Measurements from ENCODE around the gene PRKAR2A.

Gene PRKAR2A

DNA sequence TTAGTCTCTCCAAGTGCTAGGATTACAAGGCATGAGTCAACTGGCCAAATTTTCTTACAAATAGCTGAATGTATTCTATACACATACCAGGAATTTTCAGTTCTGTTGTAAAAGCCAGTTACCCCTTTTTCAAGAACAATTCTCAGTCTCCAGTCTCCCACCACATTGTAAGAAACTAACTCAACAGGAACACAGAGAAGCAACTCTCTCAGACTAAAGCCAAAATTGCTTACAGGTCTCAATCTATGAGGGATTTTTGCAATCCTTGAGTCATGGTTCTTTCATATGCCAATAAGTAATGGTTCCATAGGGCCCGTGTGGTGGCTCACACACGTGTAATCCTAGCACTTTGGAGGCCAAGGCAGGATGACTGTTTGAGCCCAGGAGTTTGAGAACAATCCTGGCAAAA is 139.2 kb downstream of the PRKAR2A start:
- peak; percentile 51 for DNase-seq (ENCODE audit: low read depth)
- TF ChIP-seq, protein P1, sequence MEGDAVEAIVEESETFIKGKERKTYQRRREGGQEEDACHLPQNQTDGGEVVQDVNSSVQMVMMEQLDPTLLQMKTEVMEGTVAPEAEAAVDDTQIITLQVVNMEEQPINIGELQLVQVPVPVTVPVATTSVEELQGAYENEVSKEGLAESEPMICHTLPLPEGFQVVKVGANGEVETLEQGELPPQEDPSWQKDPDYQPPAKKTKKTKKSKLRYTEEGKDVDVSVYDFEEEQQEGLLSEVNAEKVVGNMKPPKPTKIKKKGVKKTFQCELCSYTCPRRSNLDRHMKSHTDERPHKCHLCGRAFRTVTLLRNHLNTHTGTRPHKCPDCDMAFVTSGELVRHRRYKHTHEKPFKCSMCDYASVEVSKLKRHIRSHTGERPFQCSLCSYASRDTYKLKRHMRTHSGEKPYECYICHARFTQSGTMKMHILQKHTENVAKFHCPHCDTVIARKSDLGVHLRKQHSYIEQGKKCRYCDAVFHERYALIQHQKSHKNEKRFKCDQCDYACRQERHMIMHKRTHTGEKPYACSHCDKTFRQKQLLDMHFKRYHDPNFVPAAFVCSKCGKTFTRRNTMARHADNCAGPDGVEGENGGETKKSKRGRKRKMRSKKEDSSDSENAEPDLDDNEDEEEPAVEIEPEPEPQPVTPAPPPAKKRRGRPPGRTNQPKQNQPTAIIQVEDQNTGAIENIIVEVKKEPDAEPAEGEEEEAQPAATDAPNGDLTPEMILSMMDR (conservative IDR thresholded peaks at IDR 0.05; ENCODE audit: low read depth, low read length), result no peak
- H3K4me3 ChIP-seq (ENCODE audit: low read depth, low read length), result no peak overlapping the region

DNA sequence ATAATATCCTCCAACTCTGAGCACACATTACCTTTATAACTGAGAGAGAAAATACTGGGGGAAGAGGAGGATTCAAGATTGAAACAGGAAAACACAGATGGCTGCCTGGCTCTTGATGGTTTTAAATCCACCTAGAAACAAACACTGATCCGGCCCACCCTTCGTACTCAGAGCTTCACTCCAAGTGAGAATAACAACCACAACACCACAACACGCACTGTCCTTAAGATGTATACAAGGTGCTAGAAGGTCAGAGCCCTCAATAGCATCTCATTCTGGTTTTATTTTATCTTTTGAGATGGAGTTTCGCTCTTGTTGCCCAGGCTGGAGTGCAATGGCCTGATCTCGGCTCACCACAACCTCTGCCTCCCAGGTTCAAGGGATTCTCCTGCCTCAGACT is 140.5 kb downstream of the PRKAR2A start:
- no peak overlapping the region for H3K4me3 ChIP-seq (ENCODE audit: low read depth, low read length)
- TF ChIP-seq, protein P1 (conservative IDR thresholded peaks at IDR 0.05; ENCODE audit: low read depth, low read length), result no peak
- DNase-seq (ENCODE audit: low read depth), result no peak

DNA sequence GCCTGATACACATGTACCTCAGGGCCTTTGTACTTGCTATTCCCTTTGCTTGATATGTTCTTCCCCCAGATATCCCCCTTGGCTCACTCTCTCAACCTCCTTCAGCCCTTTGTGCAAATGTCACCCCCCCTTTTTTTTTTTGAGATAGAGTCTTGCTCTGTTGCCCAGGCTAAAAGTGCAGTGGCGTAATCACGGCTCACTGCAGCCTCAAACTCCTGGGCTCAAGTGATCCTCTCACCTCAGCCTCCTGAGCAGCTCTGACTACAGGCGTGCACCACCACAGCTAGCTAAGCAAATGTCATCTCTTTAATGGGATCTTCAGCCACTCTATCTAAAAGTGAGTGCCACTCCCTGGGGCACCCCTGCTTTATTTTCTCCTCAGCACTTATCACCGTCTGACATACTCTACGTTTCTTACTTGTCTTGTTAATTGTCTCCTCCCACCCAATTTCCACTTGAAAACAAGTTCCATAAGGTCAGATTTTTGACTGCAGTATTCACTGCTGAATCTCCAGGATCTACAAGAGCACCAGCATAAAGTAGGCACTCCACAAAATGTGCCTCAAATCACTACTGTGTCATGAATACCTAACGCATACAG is 145.3 kb downstream of the PRKAR2A start:
- TF ChIP-seq, protein P1 (conservative IDR thresholded peaks at IDR 0.05; ENCODE audit: low read depth, low read length), result no peak
- DNase-seq (ENCODE audit: low read depth), result no peak
- no peak overlapping the region for H3K4me3 ChIP-seq (ENCODE audit: low read depth, low read length)

DNA sequence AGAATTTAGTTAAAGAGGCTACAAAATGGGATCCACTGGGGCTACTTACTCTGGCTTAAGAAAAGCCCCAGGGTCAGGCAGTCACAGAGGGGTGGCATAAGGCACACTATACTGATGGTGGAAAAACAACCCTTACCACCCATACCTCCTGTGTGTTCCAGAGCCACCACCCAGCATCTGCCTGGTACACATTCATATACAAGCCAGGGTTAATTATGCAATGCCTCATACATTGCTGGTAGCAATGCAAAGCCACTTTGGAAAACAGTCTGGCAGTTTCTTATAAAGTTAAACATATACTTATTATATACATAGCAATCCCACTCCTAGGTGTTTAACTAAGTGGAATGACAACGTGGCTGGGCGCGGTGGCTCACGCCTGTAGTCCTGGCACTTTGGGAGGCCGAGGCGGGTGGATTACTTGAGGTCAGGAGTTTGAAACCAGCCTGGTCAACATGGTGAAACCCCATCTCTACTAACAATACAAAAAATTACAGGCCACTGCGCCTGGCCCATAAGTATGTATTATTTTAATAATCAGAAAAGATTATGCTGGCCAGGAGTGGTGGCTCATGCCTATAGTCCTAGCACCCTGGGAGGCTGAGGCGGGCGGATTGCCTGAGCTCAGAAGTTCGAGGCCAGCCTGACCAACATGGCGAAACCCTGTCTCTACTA is 146.8 kb downstream of the PRKAR2A start:
- no peak overlapping the region for H3K4me3 ChIP-seq (ENCODE audit: low read depth, low read length)
- no peak for DNase-seq (ENCODE audit: low read depth)
- TF ChIP-seq, protein P1 (conservative IDR thresholded peaks at IDR 0.05; ENCODE audit: low read depth, low read length), result no peak

DNA sequence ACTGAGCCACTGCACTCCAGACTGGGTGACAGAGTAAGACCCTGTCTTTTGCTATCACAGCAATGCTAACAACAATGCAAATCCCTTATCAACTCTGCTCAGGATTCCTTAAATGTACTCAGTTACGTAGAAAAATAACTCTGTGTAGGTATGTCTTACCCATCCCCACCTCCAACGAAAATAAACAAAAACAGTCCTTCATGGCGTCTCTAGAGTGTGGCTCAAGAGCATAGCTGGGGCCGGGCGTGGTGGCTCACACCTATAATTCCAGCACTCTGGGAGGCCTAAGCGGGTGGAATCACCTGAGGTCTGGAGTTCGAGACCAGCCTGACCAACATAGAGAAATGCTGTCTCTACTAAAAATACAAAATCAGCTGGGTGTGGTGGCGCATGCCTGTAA is 148.8 kb downstream of the PRKAR2A start:
- no peak overlapping the region for H3K4me3 ChIP-seq (ENCODE audit: low read depth, low read length)
- TF ChIP-seq, protein P1 (conservative IDR thresholded peaks at IDR 0.05; ENCODE audit: low read depth, low read length), result no peak
- DNase-seq (ENCODE audit: low read depth), result no peak

DNA sequence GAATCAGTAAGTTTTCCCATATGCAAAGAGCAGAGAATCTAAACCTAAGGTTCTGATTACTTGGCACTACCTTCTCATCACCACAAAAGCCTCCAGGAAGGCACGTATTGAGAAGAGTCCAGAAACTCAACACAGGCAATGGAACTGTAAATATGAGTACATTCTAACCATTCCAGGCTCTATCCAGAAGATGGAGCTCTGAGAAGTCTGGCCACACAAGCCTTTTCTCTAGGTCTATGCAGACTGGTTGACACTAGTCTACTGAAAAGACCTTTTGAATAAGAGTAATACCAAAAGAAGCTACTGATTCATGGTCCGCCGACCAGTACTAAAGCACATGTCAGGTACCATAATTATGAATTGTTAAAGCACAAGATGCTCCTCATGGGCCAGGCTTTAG is 149.7 kb downstream of the PRKAR2A start:
- no peak overlapping the region for H3K4me3 ChIP-seq (ENCODE audit: low read depth, low read length)
- no peak for DNase-seq (ENCODE audit: low read depth)
- TF ChIP-seq, protein P1 (conservative IDR thresholded peaks at IDR 0.05; ENCODE audit: low read depth, low read length), result peak; percentile 22

DNA sequence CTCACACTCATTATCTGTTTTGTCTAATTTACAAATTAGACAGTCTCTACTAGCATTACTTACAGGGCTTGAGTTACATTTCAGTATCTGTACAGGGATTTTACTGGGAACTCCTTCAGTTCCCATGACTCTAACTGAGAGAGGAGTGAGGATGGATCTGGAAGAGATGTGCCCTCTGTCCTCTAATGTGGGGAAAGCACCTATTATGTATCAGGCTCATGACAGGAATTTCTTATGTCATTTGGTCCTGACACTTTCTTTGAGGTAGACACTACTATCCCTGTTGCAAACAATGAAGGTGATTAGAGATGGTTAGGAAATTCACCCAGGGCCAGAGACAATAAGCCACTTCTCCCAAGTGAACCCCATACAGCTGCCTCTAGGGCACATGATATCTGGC is 151.1 kb downstream of the PRKAR2A start:
- no peak overlapping the region for H3K4me3 ChIP-seq (ENCODE audit: low read depth, low read length)
- TF ChIP-seq, protein P1 (conservative IDR thresholded peaks at IDR 0.05; ENCODE audit: low read depth, low read length), result no peak
- DNase-seq (ENCODE audit: low read depth), result no peak

Data from choroid plexus epithelial cell (primary cell).